Testis (tissue), 2 donors: ENCODE results near the gene OR2S2.

ENCODE experiments used
- POLR2A ChIP-seq: fragments of 450-650 bp; IDR thresholded peaks from one replicate; pipeline ENCODE4 v1.6.1; 2017; ENCODE audit warnings: antibody characterized with exemption, mild to moderate bottlenecking, moderate library complexity
- TF ChIP-seq, protein P1 (sequence below), 3 experiments: fragments of 450-650 bp in 2 of 3; fragments of 200-600 bp in 1 of 3; sonication (generic) in 1 of 3; IDR thresholded peaks; one replicate each; pipeline ENCODE4 v1.5.1; 2016 to 2019; ENCODE audit warnings: antibody characterized with exemption in 3 of 3, mild to moderate bottlenecking in 2 of 3, moderate library complexity in 1 of 3

DNA sequence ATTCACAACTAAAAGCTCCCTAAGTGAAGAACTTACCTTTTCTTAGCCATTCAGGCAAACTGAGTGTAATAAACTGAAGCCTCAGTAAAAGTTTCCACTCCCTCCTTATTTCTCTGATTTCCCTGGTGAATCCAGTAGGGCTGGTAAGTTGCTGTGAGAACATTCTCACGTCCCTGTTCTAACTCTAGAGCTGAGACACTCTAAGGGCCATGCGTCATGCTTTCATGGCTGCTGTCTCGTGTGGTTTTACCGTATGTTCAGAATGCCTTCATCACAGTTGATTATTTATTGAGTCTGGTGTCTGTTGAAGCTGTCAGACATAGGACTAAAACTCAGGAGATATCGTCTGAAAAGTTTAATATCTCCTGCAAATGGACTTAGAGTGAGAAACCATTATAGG, 1.3 kb downstream of the OR2S2 start:
- TF ChIP-seq, protein P1, sequence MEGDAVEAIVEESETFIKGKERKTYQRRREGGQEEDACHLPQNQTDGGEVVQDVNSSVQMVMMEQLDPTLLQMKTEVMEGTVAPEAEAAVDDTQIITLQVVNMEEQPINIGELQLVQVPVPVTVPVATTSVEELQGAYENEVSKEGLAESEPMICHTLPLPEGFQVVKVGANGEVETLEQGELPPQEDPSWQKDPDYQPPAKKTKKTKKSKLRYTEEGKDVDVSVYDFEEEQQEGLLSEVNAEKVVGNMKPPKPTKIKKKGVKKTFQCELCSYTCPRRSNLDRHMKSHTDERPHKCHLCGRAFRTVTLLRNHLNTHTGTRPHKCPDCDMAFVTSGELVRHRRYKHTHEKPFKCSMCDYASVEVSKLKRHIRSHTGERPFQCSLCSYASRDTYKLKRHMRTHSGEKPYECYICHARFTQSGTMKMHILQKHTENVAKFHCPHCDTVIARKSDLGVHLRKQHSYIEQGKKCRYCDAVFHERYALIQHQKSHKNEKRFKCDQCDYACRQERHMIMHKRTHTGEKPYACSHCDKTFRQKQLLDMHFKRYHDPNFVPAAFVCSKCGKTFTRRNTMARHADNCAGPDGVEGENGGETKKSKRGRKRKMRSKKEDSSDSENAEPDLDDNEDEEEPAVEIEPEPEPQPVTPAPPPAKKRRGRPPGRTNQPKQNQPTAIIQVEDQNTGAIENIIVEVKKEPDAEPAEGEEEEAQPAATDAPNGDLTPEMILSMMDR (IDR thresholded peaks at IDR 0.05): no peak
- no peak for TF ChIP-seq POLR2A
